Activated naive CD4-positive, alpha-beta T cell treated with anti-CD3 and anti-CD28 coated beads, Interleukin-2, amount 50 U/mL, for 72 hours (primary cell): Measurements from ENCODE around the gene RARA. TPM values are rescaled to one million over a fixed set of nuclear protein-coding genes. Genes with fewer than 3 reads are reported as not detected.

Source experiments
- ATAC-seq, 2 donors: fragments of 150-1000 bp; cut with Tn5 transposase; 2 replicates each; pipeline ENCODE4 v1.10.0; 2021; ENCODE audit warnings: mild to moderate bottlenecking in 2 of 2, moderate library complexity in 2 of 2
- DNase-seq, 2 donors: peaks; one replicate each; pipeline ENCODE4 v3.0.0; 2021 to 2022; ENCODE audit warnings: low spot score in 2 of 2
- H3K27ac Mint-ChIP-seq, 2 donors: one replicate each; pipeline ENCODE4 v1.8.0; 2022; ENCODE audit warnings: mild to moderate bottlenecking in 2 of 2, mixed read lengths in 2 of 2
- H3K36me3 Mint-ChIP-seq, 2 donors: one replicate each; pipeline ENCODE4 v1.8.0; 2022; ENCODE audit warnings: mixed read lengths in 2 of 2
- H3K9me3 Mint-ChIP-seq, 2 donors: one replicate each; pipeline ENCODE4 v1.8.0; 2022; ENCODE audit warnings: mixed read lengths in 2 of 2
- total RNA-seq, 2 donors: library from RNA; stranded (reverse); gene quantifications; one replicate each; pipeline ENCODE4 v1.2.3, GENCODE V29; 2022

The RARA gene
- total RNA-seq, 2 donors from 2014 or later = 21.0 to 23.0 TPM

DNA sequence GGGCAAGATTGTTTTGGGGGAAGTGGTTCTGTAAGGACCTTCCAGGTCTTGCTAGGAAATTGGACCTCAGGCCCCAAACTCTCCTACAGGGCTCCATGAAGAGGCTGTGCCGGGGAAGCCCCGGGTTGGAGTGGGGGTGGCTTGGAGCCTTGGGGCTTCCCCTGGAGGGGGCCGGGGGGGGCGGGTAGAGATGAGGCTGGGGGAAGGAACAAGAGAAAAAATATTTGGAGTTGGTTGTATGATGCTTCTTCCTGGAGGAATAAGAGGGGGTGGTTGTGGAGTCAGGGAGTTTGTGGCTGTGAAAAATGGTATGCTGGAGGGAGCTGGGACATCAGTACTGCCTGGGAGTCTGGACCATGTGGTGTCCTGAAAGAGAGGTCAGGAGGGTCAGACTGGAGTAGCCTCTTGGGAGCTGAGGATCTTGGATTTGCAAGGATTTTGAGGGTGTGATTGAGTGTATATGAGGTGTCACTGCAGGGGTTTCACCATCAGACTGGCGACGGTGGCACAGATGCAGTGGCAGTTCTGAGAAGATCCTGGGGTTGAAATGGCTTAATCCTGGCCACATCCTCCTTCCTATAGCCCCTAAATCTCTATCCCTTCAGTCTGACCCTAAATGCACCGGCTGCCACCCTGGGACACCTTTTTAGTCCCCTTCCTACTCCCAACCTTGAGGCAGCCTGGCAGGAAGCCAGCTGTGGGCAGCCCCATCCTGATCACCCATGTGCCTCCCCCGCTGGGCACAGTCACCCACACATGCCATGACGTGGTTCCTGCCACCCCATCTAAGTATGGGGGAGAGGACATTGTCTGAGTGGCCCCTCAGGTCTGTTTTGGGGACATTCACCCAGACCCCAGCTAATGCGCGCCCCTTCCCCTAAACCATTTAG lies 10.9 kb downstream of the RARA start:
- DNase-seq (peak in 1 of 2 donors; percentile 84), ATAC-seq (no peak)
- Mint-ChIP-seq H3K27ac (peak overlapping the region; percentile 87 to 99), H3K9me3 (no peaks in the 10 kb centered on the region), H3K36me3 (peaks cover 0 to 9% of the 10 kb centered on the region in 2 donors)

GRCh38 chr17:40320756-40321523 lies 12.0 kb downstream of the RARA start:
- Mint-ChIP-seq H3K27ac (peak overlapping the region; percentile 87 to 99), H3K9me3 (no peaks in the 10 kb centered on the region), H3K36me3 (peaks cover 0 to 9% of the 10 kb centered on the region in 2 donors)
- DNase-seq (no peak), ATAC-seq (no peak)

- DNase-seq = no peak
These were observed 12.5 kb downstream of the RARA start for GRCh38 chr17:40321524-40321929.

DNA sequence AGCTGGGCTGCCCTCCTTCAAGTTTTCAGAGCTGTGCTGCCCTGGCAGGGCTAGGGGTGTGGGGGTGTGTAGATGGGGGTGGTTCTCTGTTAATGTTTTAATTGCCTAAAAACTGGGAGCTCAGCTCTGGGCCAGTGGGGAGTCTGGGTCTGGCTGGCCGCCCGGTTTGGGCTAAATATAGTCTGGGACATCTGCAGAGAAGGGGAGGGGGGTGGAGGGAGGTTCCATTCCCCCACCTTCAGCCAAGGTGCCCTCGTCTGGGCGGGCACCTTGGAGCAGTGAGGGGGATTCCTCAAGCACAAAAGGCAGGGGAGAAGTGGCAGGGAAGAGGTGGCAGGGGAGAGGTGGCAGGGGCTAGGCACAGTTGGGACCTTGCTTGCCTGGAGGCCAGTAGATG lies 13.0 kb downstream of the RARA start:
- peaks cover 0 to 9% of the 10 kb centered on the region in 2 donors for H3K36me3 Mint-ChIP-seq
- no peak for ATAC-seq
- peak overlapping the region; percentile 99 to 100 for H3K27ac Mint-ChIP-seq
- DNase-seq = no peak
- no peaks in the 10 kb centered on the region for H3K9me3 Mint-ChIP-seq

More at GRCh38 chr17:40321524-40321929, 12.5 kb downstream of the RARA start:
- ATAC-seq = no peak
- Mint-ChIP-seq H3K9me3 (no peaks in the 10 kb centered on the region), H3K36me3 (peaks cover 0 to 9% of the 10 kb centered on the region in 2 donors), H3K27ac (peak overlapping the region; percentile 99 to 100)

DNA sequence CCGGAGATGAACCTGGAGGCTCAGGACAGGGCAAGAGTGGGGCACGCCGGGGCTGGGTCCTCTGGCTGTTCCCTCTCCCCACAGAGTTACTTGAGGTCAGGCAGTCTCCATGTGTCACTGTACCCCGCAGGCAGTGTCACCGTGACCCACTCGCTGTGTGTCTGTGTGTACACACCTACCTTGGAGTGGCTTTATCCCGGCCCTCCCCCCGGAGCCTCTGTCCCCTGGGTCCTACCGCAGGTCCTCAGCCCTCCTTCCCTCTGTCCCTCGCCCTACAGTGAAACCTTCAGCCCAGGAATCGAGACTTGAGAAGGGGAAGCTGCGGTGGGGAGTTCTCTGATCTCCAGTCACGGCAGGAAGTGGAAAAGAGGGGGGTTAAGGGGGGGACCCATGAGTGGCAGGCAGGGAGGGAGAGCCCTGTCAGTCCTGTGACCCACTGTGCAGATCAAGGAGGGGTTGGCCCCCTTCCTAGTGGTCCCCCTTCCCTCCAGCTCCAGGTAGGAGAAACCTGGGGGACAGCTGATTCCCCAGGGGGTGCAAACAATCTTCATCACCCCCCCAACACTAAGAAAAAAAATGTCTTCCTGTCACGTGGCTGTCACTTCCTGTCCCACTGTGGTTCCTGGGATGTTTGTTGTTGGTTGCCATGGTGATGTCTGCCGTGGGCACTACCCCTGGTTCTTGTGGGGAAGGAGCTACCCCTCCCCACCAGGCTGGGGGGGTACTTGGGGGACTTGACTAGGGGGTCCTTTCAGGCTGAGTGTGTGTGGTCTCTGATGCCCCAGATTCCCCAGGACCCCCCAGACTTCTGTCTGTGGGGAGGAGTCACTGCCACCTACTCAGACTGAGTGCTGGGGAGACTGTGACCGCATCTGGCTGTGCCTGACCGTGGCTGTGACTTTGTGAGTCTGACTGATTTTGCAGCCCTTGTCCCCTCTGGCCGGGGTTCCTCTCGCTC lies 13.7 kb downstream of the RARA start:
- Mint-ChIP-seq H3K27ac (peak overlapping the region; percentile 99 to 100), H3K36me3 (peaks cover 0 to 9% of the 10 kb centered on the region in 2 donors), H3K9me3 (no peaks in the 10 kb centered on the region)
- peak; percentile 55 to 59 for ATAC-seq
- DNase-seq = peak; percentile 81 to 92

GRCh38 chr17:40323391-40324381 lies 14.7 kb downstream of the RARA start:
- Mint-ChIP-seq H3K9me3 (no peaks in the 10 kb centered on the region), H3K36me3 (peaks cover 0 to 5% of the 10 kb centered on the region in 2 donors), H3K27ac (peak overlapping the region; percentile 99 to 100)
- ATAC-seq (peak in 1 of 2 donors; percentile 2), DNase-seq (peak in 1 of 2 donors; percentile 79)

DNA sequence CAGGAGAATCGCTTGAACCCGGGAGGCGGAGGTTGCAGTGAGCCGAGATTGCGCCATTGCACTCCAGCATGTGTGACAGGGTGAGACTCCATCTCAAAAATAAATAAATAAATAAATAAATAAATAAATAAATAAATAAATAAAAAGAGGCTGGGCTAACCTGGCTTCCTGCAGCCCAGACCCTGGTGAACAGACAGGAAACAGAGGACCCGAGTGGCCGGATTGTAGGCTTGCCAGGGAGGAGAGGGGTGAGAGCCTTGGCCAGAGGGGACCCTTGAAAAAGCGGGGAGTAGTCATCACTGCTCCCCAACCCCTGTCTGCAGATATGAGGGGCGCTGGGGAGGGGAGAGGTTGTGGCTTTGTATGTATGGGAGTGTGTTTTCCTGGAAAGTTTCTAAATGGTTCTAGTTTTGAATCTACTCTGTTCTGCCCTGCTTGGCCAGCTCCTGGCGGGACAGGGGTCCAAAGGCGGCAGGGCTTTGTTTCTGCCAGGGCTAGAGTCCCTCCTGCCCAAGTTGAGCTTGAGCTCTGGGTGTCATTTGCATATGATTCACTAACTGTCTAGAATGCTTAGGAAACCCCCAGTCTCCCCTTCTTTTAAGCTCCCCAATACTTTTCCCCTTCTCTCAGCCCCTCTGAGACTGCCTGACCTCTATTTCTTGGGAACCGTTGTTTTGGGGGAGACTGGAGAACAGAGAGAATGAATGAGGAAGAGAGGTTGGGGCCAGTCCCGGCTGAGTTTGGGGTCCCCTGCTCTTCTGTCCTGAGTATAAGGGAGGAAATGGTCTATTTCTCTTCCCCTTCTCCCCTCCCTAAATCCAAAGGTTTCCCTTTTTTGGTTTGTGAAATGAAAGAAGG lies 16.4 kb downstream of the RARA start:
- ATAC-seq = peak; percentile 23 to 28
- DNase-seq = peak in 1 of 2 donors; percentile 63
- Mint-ChIP-seq H3K27ac (peak overlapping the region; percentile 99 to 100), H3K36me3 (no peaks in the 10 kb centered on the region), H3K9me3 (no peaks in the 10 kb centered on the region)

GRCh38 chr17:40326014-40326831 lies 17.2 kb downstream of the RARA start:
- peak in 1 of 2 donors; percentile 23 for ATAC-seq
- peaks cover 0 to 3% of the 10 kb centered on the region in 2 donors for H3K36me3 Mint-ChIP-seq
- peak in 1 of 2 donors; percentile 72 for DNase-seq
- H3K9me3 Mint-ChIP-seq = no peaks in the 10 kb centered on the region
- peak overlapping the region; percentile 92 to 99 for H3K27ac Mint-ChIP-seq

DNA sequence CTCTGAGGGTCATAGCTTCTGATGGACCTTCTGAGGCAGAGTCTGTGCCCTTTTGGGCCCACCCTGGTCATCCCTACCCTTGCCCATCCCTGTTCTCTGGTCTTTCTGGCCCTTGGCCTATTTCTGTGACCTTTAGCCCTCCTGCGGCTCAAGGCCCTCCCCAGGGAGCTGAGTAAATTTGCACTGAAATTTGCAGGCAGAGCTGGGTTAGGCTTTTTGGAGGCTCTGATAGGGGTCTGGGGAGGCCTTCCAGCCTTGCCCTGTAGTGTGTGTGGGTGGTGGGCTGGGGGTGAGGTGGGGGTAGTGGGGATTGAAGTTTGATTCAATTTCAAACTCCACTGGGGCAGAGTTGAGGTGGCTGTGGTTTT lies 17.8 kb downstream of the RARA start:
- Mint-ChIP-seq H3K27ac (peak overlapping the region; percentile 22 to 99), H3K36me3 (peaks cover 0 to 9% of the 10 kb centered on the region in 2 donors), H3K9me3 (no peaks in the 10 kb centered on the region)
- no peak for DNase-seq
- no peak for ATAC-seq

DNA sequence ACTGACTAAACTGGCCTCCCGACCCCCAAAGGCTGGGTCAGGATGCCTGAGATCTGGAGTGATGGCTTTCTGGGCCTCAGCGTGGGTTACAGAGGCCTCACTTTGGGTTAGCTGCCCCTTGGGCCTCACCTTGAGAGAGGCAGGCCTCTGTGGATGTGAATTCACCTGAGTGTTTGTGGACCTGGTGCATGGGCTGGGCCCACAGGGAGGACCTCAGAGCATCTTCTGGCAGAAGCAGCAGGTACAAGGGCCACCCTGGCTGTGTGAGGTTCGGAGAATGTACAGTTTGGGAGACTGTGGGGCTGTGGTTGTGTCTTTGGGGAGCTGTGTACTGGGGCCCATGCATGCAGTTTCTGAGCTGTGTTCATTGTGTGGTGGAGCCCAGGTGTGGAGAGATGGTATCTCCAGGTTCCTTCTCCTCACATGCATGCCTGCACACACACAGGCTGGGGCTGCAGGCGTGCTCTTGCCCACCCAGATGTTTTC lies 18.3 kb downstream of the RARA start:
- Mint-ChIP-seq H3K27ac (peak overlapping the region; percentile 22 to 99), H3K36me3 (peaks cover 0 to 9% of the 10 kb centered on the region in 2 donors), H3K9me3 (no peaks in the 10 kb centered on the region)
- peak in 1 of 2 donors; percentile 55 for DNase-seq
- no peak for ATAC-seq

- Mint-ChIP-seq H3K9me3 (no peaks in the 10 kb centered on the region), H3K27ac (peak overlapping the region; percentile 22 to 99), H3K36me3 (peaks cover 0 to 15% of the 10 kb centered on the region in 2 donors)
- ATAC-seq (no peak), DNase-seq (no peak)
These were observed 18.9 kb downstream of the RARA start for GRCh38 chr17:40327735-40328385.

- H3K27ac Mint-ChIP-seq = peak overlapping the region in 1 of 2 donors; percentile 73
- no peak for DNase-seq
- peaks cover 0 to 20% of the 10 kb centered on the region in 2 donors for H3K36me3 Mint-ChIP-seq
- H3K9me3 Mint-ChIP-seq = no peaks in the 10 kb centered on the region
- no peak for ATAC-seq
These were observed 19.4 kb downstream of the RARA start for GRCh38 chr17:40328386-40328766.
